ENCODE measurements around the gene ADAM22.

The ADAM22 gene

GRCh38 chr7:88089561-88089960 lies 155.5 kb downstream of the ADAM22 start:
- TF ChIP-seq CTCF (IDR thresholded peaks at IDR 0.05; ENCODE audit: extremely low read depth, missing control alignments): no peak
- no peak for DNase-seq (ENCODE audit: low spot score)

GRCh38 chr7:88090240-88090639 lies 156.2 kb downstream of the ADAM22 start:
- no peak for TF ChIP-seq CTCF (IDR thresholded peaks at IDR 0.05; ENCODE audit: extremely low read depth, missing control alignments)
- DNase-seq (ENCODE audit: low spot score): no peak

- DNase-seq (ENCODE audit: low spot score): no peak
- TF ChIP-seq CTCF (IDR thresholded peaks at IDR 0.05; ENCODE audit: extremely low read depth, missing control alignments): no peak
Measured at GRCh38 chr7:88090671-88091070, 156.6 kb downstream of the ADAM22 start.

GRCh38 chr7:88091988-88092675 lies 158.1 kb downstream of the ADAM22 start:
- TF ChIP-seq CTCF (IDR thresholded peaks at IDR 0.05; ENCODE audit: extremely low read depth, missing control alignments): no peak
- DNase-seq (ENCODE audit: low spot score): no peak

GRCh38 chr7:88092676-88092999 lies 158.6 kb downstream of the ADAM22 start:
- no peak for TF ChIP-seq CTCF (IDR thresholded peaks at IDR 0.05; ENCODE audit: extremely low read depth, missing control alignments)
- DNase-seq (ENCODE audit: low spot score): no peak

- TF ChIP-seq CTCF (IDR thresholded peaks at IDR 0.05; ENCODE audit: extremely low read depth, missing control alignments): no peak
- DNase-seq (ENCODE audit: low spot score): no peak
Measured at GRCh38 chr7:88101769-88102168, 167.7 kb downstream of the ADAM22 start.

GRCh38 chr7:88102675-88103074 lies 168.6 kb downstream of the ADAM22 start:
- TF ChIP-seq CTCF (IDR thresholded peaks at IDR 0.05; ENCODE audit: extremely low read depth, missing control alignments): no peak
- no peak for DNase-seq (ENCODE audit: low spot score)
